Peyer's patch (tissue), 4 donors: ENCODE results near the gene GALNT2. TPM values are rescaled to one million over a fixed set of nuclear protein-coding genes. Genes with fewer than 3 reads are reported as not detected.

ENCODE experiments used
- DNase-seq, 3 donors: peaks; one replicate each; pipeline ENCODE4 v3.0.0-alpha.2; 2017 to 2019
- H3K27ac ChIP-seq, 4 donors: fragments of 200-600 bp; sonication (generic); one replicate each; pipeline ENCODE4 v1.5.1; 2016 to 2019
- H3K27me3 ChIP-seq, 2 donors: fragments of 200-600 bp; sonication (generic); one replicate each; pipeline ENCODE4 v1.5.1; 2019
- H3K36me3 ChIP-seq, 3 donors: fragments of 200-600 bp; sonication (generic); one replicate each; pipeline ENCODE4 v1.5.1; 2016 to 2019
- H3K4me1 ChIP-seq, 4 donors: fragments of 200-600 bp; sonication (generic); one replicate each; pipeline ENCODE4 v1.5.1; 2016 to 2019
- H3K4me3 ChIP-seq, 4 donors: fragments of 200-600 bp; sonication (generic); 1 replicate in 3 of 4; 2 replicates in 1 of 4; pipeline ENCODE4 v1.5.1; 2016 to 2019; ENCODE audit warnings: mild to moderate bottlenecking in 1 of 4
- H3K9me3 ChIP-seq, 4 donors: fragments of 200-600 bp; sonication (generic); one replicate each; pipeline ENCODE4 v1.5.1; 2016 to 2019; ENCODE audit warnings: mild to moderate bottlenecking in 1 of 4
- CTCF ChIP-seq, 6 experiments: fragments of 450-650 bp in 4 of 6; fragments of 200-600 bp in 2 of 6; sonication (generic) in 1 of 6; IDR thresholded peaks; one replicate each; pipeline ENCODE4 v1.5.1; 2017 to 2019; ENCODE audit warnings: antibody characterized with exemption in 6 of 6, mild to moderate bottlenecking in 3 of 6, moderate library complexity in 1 of 6
- POLR2A ChIP-seq, 2 donors: fragments of 450-650 bp; IDR thresholded peaks; one replicate each; pipeline ENCODE4 v1.5.1; 2017; ENCODE audit warnings: antibody characterized with exemption in 2 of 2, mild to moderate bottlenecking in 2 of 2, moderate library complexity in 2 of 2
- total RNA-seq, 4 donors: library from RNA; depleted of rRNA; stranded (reverse); fragments of >200 nt; gene quantifications; one replicate each; pipeline ENCODE4 v1.1.0, GENCODE V29; 2016

GALNT2 gene
- 10 to 100 TPM; 36.3 to 52.5 (median 43.6) TPM for total RNA-seq

GRCh38 chr1:230066466-230067404, at the start of gene GALNT2:
GALNT2 (plus strand) TSS chr1:230067238; CDS start chr1:230067281, 43 bp downstream.
- Histone ChIP-seq H3K27ac (peak within 1 kb of the TSS; percentile 86 to 97 (median 92)), H3K27me3 (no peaks in the 10 kb centered on the region), H3K4me1 (peaks cover 0 to 15% (median 8%) of the 10 kb centered on the region in 4 donors), H3K9me3 (no peaks in the 10 kb centered on the region), H3K36me3 (no peaks in the 10 kb centered on the region), H3K4me3 (peak within 1 kb of the TSS; percentile 84 to 99 (median 91))
- TF ChIP-seq POLR2A (IDR thresholded peaks at IDR 0.05) (peak; percentile 70 to 77), CTCF (IDR thresholded peaks at IDR 0.05) (peak in 1 of 6 experiments; percentile 2)
- DNase-seq = peak; percentile 85 to 95 (median 94)

GRCh38 chr1:230020451-230020850, 46.6 kb upstream of the GALNT2 start:
- H3K9me3 ChIP-seq = no peaks in the 10 kb centered on the region
- H3K27ac ChIP-seq = no peak overlapping the region
- no peak for DNase-seq
- TF ChIP-seq CTCF (IDR thresholded peaks at IDR 0.05) = no peak
- TF ChIP-seq POLR2A (IDR thresholded peaks at IDR 0.05) = no peak
- H3K4me3 ChIP-seq = no peak overlapping the region
- H3K27me3 ChIP-seq = no peaks in the 10 kb centered on the region
- no peaks in the 10 kb centered on the region for H3K36me3 ChIP-seq
- H3K4me1 ChIP-seq = no peaks in the 10 kb centered on the region

GRCh38 chr1:230022666-230023380, 44.2 kb upstream of the GALNT2 start:
- no peaks in the 10 kb centered on the region for H3K36me3 ChIP-seq
- no peak for DNase-seq
- H3K9me3 ChIP-seq = peaks cover 0 to 3% (median 0%) of the 10 kb centered on the region in 4 donors
- H3K27me3 ChIP-seq = no peaks in the 10 kb centered on the region
- no peak overlapping the region for H3K27ac ChIP-seq
- H3K4me3 ChIP-seq = no peak overlapping the region
- H3K4me1 ChIP-seq = no peaks in the 10 kb centered on the region
- no peak for TF ChIP-seq POLR2A (IDR thresholded peaks at IDR 0.05)
- no peak for TF ChIP-seq CTCF (IDR thresholded peaks at IDR 0.05)

GRCh38 chr1:230025686-230026085, 41.4 kb upstream of the GALNT2 start:
- DNase-seq = no peak
- TF ChIP-seq POLR2A (IDR thresholded peaks at IDR 0.05) (no peak), CTCF (IDR thresholded peaks at IDR 0.05) (no peak)
- Histone ChIP-seq H3K4me3 (no peak overlapping the region), H3K4me1 (no peaks in the 10 kb centered on the region), H3K9me3 (peaks cover 0 to 3% (median 0%) of the 10 kb centered on the region in 4 donors), H3K27me3 (no peaks in the 10 kb centered on the region), H3K36me3 (no peaks in the 10 kb centered on the region), H3K27ac (no peak overlapping the region)

GRCh38 chr1:230026139-230026538, 40.9 kb upstream of the GALNT2 start:
- Histone ChIP-seq H3K4me1 (no peaks in the 10 kb centered on the region), H3K27me3 (no peaks in the 10 kb centered on the region), H3K9me3 (peaks cover 0 to 3% (median 0%) of the 10 kb centered on the region in 4 donors), H3K36me3 (no peaks in the 10 kb centered on the region), H3K4me3 (no peak overlapping the region), H3K27ac (no peak overlapping the region)
- TF ChIP-seq POLR2A (IDR thresholded peaks at IDR 0.05) (no peak), CTCF (IDR thresholded peaks at IDR 0.05) (no peak)
- DNase-seq = no peak
